ENCODE data around the gene SRGAP3.

Gene SRGAP3

DNA sequence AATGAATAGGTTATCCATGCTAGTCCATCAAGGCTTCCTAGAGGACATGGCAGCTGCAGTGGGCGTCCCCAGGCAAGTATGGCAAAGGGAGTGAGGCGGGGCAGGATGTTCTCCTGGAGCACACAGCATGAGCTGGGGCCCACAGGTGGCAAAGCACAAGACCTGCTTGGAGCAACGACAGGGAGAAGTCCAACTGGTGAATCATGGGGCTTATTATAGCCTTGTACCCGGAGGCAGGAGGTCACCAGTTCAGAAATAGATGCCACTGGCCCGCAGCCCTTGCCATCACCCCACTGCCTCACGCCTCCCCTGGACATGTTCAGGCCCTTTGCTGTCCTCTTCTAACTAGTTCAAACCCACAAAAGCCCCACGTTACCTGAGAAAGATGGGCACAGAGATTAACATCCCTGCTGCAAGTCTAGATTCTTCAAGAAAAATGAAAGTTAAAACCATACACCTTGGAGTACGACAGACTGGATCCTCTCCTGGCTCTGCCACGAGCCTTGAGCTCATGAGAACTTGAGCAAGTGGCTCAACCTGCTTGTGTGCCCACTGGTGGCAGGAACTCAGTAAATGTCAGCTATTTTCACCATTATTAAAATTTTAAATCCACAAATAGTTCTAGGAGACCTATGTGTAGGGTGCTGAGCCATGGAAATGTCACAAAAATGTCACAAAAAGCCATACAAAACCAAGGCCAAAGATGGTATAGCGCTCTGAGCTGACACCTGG lies 1.8 kb upstream of the SRGAP3 start:
- no peak for DNase-seq

DNA sequence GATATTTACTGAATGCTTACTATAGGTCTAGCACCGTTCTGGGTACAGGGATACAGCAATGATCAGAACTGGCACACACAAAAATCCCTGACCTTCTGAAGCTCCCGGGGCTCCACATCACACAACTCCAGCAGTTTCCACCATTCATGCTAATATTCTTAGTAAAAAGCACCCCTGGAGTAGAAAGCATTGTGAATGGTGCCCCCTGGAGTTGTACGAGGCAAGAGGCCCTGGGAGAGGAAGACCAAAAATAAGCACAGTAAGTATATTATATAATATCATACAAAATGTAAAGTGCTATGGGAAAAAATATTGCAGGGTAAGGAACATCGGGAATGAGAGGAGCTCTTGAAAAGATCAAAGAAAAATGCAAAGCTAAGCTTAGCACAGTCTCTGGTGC lies 790 bp upstream of the SRGAP3 start:
- DNase-seq = no peak

DNA sequence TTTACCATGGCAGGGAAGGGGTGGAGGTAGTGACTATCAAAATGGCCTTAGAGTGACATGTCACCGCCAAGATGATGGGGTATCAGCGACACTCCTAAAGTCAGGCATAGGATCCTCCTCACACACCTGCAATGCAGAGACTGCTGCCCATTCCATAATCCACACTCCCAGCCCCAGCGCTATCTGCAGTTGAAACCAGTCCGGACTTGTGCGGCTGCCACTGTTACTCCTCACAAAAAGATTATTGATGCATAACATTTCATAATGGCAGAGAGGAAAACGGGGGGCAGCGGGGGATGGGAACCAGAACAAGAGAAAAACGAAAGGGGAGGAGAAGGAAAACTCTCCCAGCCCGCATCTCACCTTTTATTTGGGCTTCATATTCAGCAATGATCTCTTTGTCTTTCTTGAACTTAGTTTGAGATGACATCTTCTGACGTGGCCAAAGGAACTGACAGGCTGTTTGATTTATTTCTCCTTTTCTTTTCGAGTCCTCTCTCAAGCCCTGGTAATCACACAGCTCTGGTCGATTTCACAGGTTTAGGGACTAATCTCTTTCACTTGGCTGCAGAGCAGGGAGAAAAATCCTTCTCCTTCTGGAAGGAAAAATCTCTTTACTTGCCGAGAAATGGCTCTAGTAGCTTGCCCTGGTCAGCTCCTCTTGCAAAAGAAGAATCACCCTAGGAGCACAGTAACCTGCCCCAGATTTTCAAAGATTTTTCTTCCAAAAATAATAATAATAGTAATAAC lies 749 bp downstream of the SRGAP3 start:
- DNase-seq = no peak

- DNase-seq = no peak
These were observed 1.4 kb downstream of the SRGAP3 start for GRCh38 chr3:9247941-9248521.

- DNase-seq = no peak
These were observed 2.0 kb downstream of the SRGAP3 start for GRCh38 chr3:9247361-9247940.

DNA sequence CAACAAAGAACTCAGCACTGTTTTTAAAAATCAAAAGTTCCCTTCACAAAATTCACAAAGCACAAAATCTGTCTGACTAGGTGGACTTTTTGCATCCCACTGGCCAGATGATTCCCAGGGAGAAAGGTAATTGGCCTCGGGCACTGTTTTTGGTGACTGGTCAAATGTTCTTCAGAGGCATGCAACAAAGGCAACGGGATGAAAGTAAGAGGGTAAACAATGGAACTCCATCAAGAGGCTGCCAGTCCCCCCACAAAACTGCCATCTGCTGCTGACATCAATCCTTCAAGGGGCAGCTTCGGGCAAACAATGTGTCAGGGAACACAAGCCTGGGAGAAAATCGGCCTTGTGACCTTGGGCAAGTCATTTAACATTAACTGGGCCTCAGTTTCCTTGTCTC lies 3.3 kb downstream of the SRGAP3 start:
- DNase-seq = no peak

DNA sequence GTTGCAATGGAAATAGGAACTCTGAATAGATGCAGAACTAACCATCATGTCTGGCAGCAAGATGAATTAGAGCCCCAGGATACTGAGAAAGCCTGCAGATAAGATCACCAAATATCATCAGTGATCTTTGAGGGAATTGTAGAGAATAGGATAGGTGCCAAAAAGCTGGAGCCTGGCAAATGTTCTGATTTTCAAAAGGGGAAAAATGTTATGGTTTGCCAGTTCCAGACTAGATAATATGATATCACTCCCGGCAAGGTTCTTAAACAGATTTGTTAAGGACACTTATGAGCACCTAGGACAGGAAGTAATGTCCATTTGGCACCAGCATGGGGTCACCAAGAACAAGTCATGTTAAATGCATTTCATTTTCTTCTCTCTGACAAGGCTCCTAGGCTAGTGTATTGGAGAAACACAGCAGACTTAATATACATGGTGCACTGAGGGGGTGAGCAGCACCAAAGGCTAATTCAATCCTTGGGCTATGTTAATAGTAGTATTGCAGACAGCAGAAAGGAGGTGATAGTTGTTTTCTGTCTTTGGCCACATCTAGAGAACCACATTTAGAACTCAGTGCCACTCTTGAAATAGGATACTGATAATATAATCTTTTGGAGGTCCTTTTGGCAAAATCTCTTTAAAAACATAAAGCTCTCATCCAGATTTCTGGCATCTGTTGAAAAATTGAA lies 4.8 kb downstream of the SRGAP3 start:
- DNase-seq = no peak

GRCh38 chr3:9241956-9242355 lies 7.5 kb downstream of the SRGAP3 start:
- DNase-seq = no peak

- DNase-seq = no peak
These were observed 9.8 kb downstream of the SRGAP3 start for GRCh38 chr3:9239680-9240079.

- DNase-seq = no peak
These were observed 10.6 kb downstream of the SRGAP3 start for GRCh38 chr3:9238721-9239295.

- DNase-seq = no peak
These were observed 11.2 kb downstream of the SRGAP3 start for GRCh38 chr3:9238276-9238675.

GRCh38 chr3:9233814-9234600 lies 15.4 kb downstream of the SRGAP3 start:
- DNase-seq = no peak

GRCh38 chr3:9233101-9233500 lies 16.3 kb downstream of the SRGAP3 start:
- no peak for DNase-seq

DNA sequence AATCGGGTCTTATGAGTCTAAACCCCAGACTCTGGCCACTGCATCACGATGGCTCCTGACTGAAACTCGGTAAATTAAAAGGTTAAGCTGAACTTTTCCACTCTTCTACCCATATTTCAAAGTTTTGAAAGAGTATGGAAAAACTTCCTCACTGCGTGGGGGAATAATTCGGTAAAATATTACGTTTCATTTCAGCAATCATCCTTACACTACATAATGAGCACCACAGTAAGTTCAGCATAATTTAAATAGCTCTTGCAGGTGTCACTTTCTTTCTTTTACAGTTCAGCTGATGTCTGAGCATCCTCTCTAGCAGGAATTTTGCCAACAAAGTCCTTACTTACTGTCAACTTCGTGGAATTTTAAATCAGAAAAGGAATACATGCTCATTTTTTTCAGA lies 17.5 kb downstream of the SRGAP3 start:
- no peak for DNase-seq

DNA sequence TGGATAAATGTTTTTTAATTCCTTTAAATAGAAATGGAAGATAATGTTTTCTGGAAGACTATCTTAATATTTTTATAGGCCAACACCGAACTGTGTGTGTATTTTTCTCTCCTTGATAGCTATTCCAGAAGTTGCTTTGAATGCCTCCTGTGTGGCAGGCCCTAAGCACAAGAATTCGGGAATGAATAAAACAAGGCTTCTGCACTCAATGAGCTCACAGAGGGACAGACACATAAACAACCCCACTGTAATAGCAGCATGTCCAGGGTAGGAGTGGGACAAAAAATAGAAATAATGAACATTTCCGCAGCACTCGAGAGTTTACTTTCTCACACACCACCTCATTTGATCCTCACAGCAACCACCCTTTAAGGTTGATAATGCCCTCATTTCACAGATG lies 18.0 kb downstream of the SRGAP3 start:
- no peak for DNase-seq

DNA sequence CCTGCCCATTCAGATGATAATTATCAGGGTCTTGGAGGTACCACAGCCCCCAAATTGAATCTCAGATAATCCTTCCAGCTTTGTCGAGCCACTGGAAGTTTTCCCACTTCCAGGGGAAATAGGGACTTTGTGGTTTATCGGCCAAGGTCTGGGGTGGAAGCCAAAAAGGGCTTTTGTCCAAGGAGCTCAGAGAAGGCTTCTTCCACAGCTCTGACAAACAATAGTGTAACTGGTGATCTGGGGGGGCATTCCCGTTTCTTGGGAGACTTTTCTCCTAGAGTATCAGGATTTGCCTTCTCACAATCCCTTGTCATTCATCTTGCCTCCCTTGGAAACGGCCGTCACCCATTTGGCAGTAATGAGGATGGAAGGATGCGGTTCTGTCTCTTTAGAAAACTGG lies 18.4 kb downstream of the SRGAP3 start:
- DNase-seq = peak; percentile 59

GRCh38 chr3:9230596-9230995 lies 18.9 kb downstream of the SRGAP3 start:
- no peak for DNase-seq

DNA sequence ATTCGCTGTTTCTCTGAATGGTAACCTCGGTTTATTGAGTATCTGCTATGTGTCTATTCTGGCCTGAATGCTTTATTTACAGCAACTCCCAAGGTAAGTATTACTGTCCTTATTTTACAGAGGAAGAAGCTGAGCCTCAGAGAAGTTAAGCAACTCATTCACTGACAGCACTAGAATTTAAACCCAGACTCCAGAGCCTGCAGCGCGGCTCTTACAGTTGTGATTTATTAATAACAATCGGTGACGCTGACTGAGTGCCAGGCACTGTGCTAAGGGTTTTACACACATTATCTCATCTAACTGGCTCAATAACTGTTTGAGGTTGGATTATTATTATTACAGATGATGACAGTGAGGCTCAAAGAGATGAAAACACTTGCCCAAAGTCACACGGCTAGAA lies 19.6 kb downstream of the SRGAP3 start:
- DNase-seq = no peak

GRCh38 chr3:9229325-9229724 lies 20.1 kb downstream of the SRGAP3 start:
- DNase-seq = no peak

DNA sequence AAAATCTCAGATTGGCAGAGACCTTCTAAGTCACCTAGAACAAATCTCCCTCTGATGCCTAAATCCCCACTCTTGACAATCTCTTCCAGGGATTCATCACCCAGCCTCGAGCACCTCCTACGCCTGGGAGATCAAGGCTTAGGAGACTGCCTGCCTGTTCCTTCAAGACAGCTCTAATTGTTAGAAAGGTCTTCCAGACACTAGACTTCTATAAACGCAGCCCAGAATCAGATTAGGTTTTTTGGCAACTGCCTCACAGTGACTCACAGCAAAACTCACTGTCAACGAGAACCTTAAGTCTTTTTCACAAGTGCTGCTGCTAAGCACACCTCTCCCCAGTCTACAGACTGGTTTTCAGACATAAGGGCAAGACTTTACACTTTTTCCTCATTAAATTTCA lies 23.1 kb downstream of the SRGAP3 start:
- no peak for DNase-seq

DNA sequence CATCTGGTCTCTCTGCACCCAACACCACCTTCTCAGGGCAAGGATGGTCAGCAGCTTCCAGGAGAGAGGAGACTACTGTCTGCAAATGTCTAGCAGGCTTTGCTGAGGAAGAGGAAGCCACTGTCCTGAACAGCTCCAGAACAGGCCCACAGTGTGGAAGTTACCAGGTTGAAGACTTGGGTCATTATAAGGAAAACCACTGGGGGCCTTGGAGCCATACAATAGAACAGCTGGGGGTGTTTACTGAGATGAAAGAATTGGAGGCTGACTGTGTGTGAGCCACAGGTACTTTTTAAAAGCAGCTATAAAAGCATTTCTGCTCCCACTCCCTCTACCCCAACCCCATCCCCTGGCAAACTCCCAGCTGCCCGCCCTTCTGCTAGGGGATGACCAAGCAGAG lies 24.2 kb downstream of the SRGAP3 start:
- no peak for DNase-seq

DNA sequence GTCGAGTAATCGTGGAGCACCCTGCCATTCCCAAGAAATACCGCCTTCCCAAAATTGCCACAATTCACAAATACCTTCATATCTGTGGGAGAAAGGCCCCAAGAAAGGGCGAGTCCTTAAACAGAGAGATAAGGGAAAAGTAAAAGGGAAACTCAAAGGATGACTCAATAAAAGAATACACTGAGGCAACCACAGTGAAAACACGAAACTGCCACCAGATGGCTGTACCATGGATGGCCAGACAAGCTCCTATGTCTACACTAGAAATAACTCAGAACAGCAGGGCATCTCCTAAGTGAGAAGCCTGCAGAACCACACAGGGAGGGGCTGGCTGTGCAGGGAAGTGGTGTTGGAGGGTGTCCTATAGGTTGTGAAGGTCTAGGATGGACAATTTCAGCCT lies 25.0 kb downstream of the SRGAP3 start:
- no peak for DNase-seq

Data from right forelimb (tissue), 1 donor.